GM19463 (cell line): Measurements from ENCODE around the gene KIAA1671.

Experiments used
- ATAC-seq: cut with Tn5 transposase; IDR thresholded peaks from one replicate; pipeline ENCODE4 v1.9.1; 2021; ENCODE audit warnings: mild to moderate bottlenecking, moderate library complexity; ENCODE audit not compliant: unreplicated experiment

Gene KIAA1671

GRCh38 chr22:25109878-25110595 is 157.5 kb downstream of the KIAA1671 start:
- no peak for ATAC-seq

GRCh38 chr22:25110596-25110845 is 158.0 kb downstream of the KIAA1671 start:
- ATAC-seq: no peak

GRCh38 chr22:25110846-25111578 is 158.5 kb downstream of the KIAA1671 start:
- ATAC-seq: no peak

- no peak for ATAC-seq
Observed at GRCh38 chr22:25111579-25112517, 159.3 kb downstream of the KIAA1671 start.

GRCh38 chr22:25112538-25113253 is 160.2 kb downstream of the KIAA1671 start:
- ATAC-seq: no peak

GRCh38 chr22:25113316-25113721 is 160.8 kb downstream of the KIAA1671 start:
- ATAC-seq: no peak

- no peak for ATAC-seq
Observed at GRCh38 chr22:25114369-25115362, 162.2 kb downstream of the KIAA1671 start.

GRCh38 chr22:25119609-25120008 is 167.1 kb downstream of the KIAA1671 start:
- no peak for ATAC-seq

- ATAC-seq: no peak
Observed at GRCh38 chr22:25120093-25120561, 167.6 kb downstream of the KIAA1671 start.

GRCh38 chr22:25120761-25121212 is 168.3 kb downstream of the KIAA1671 start:
- no peak for ATAC-seq

GRCh38 chr22:25122136-25122764 is 169.7 kb downstream of the KIAA1671 start:
- ATAC-seq: no peak

- no peak for ATAC-seq
Observed at GRCh38 chr22:25123677-25124076, 171.2 kb downstream of the KIAA1671 start.

- ATAC-seq: no peak
Observed at GRCh38 chr22:25125693-25126357, 173.3 kb downstream of the KIAA1671 start.

- ATAC-seq: no peak
Observed at GRCh38 chr22:25126510-25126909, 174.0 kb downstream of the KIAA1671 start.

- no peak for ATAC-seq
Observed at GRCh38 chr22:25127318-25127717, 174.8 kb downstream of the KIAA1671 start.

- ATAC-seq: no peak
Observed at GRCh38 chr22:25130462-25130861, 177.9 kb downstream of the KIAA1671 start.

- ATAC-seq: no peak
Observed at GRCh38 chr22:25131198-25131887, 178.8 kb downstream of the KIAA1671 start.

GRCh38 chr22:25134028-25134427 is 181.5 kb downstream of the KIAA1671 start:
- ATAC-seq: no peak
